Motor neuron (in vitro differentiated cells): ENCODE measurements around the gene BAHD1. TPM values are rescaled to one million over a fixed set of nuclear protein-coding genes. Genes with fewer than 3 reads are reported as not detected.

Experiments
- ATAC-seq, 8 experiments: fragments of 200-7000 bp; cut with Tn5 transposase; replicated peaks in 6 of 8; 2 replicates each; pipeline ENCODE4 v1.8.0; 2021; ENCODE audit warnings: mild to moderate bottlenecking in 8 of 8, moderate library complexity in 8 of 8
- H3K27ac ChIP-seq, 2 donors: fragments of 250-450 bp; sonication (Bioruptor Pico); 2 replicates each; pipeline ENCODE4 v1.9.0; 2021; ENCODE audit warnings: antibody characterized with exemption in 2 of 2, mild to moderate bottlenecking in 2 of 2, moderate library complexity in 1 of 2
- H3K4me1 ChIP-seq, 2 donors: fragments of 250-450 bp; sonication (Bioruptor Pico); replicated peaks in 1 of 2; 2 replicates each; pipeline ENCODE4 v1.6.1; 2021; ENCODE audit warnings: antibody characterized with exemption in 2 of 2, mild to moderate bottlenecking in 2 of 2, moderate library complexity in 1 of 2
- H3K4me3 ChIP-seq, 5 donors: fragments of 250-450 bp; sonication (Bioruptor Pico); 2 replicates each; pipeline ENCODE4 v1.9.0; 2021; ENCODE audit warnings: antibody characterized with exemption in 5 of 5, mild to moderate bottlenecking in 5 of 5, moderate library complexity in 4 of 5
- WGBS, 10 experiments: fragments of 450-650 bp; shearing (Covaris generic); methylation state at CpG; one replicate each; pipeline ENCODE4 v1.0.0; 2022; 5-methylcytosine and 5-hydroxymethylcytosine counted together
- in situ Hi-C, 9 experiments: fragments of 400-800 bp; cut with MboI; loops; one replicate each; pipeline ENCODE4 v1.15.0; 2021; ENCODE audit warnings: low sequenced_read_pairs in 9 of 9, low pct_unique_long_range_greater_than_20kb in 2 of 9; ENCODE audit not compliant: unreplicated experiment in 9 of 9
- total RNA-seq, 8 experiments: library from RNA; unstranded; fragments of 300-600 nt; gene quantifications; 2 replicates each; pipeline versions ENCODE4 v1.2.3 to v1.2.4, GENCODE V29; 2022

The BAHD1 gene
- total RNA-seq, 8 experiments from 2014 or later: 10.4 to 24.9 (median 20.2) TPM

GRCh38 chr15:40456738-40457137 lies 16.0 kb downstream of the BAHD1 start:
- ATAC-seq: peak in 1 of 8 experiments; percentile 39
- in situ Hi-C loops: no loop called here

GRCh38 chr15:40458495-40459371 lies 18.0 kb downstream of the BAHD1 start:
- peak in 1 of 8 experiments; percentile 18 for ATAC-seq
- Histone ChIP-seq H3K27ac (no peak overlapping the region), H3K4me3 (no peak overlapping the region), H3K4me1 (peaks cover 0 to 6% of the 10 kb centered on the region in 2 donors)
- in situ Hi-C loops: no loop called here
- WGBS, 10 experiments: 90 to 100% (median 100%) methylated on average over 1 to 5 of the region's 37 CpGs; no CpG with 5 or more reads in 6 of the 10 experiments

More at GRCh38 chr15:40456738-40457137, 16.0 kb downstream of the BAHD1 start:
- 70 to 92% (median 87%) methylated on average over 2 to 3 of the region's 4 CpGs; no CpG with 5 or more reads in 6 of the 10 experiments for WGBS, 10 experiments
- Histone ChIP-seq H3K4me3 (no peak overlapping the region), H3K4me1 (peaks cover 0 to 6% of the 10 kb centered on the region in 2 donors), H3K27ac (no peak overlapping the region)

- Histone ChIP-seq H3K27ac (no peak overlapping the region), H3K4me3 (no peak overlapping the region), H3K4me1 (peaks cover 0 to 1% of the 10 kb centered on the region in 2 donors)
- whole genome bisulfite sequencing, 10 experiments: 80 to 98% (median 92%) methylated on average over 2 to 7 of the region's 19 CpGs; no CpG with 5 or more reads in 5 of the 10 experiments
- peak in 1 of 8 experiments; percentile 11 for ATAC-seq
- in situ Hi-C loops: no loop called here
Observed at GRCh38 chr15:40459391-40460015, 18.8 kb downstream of the BAHD1 start.

GRCh38 chr15:40460404-40460803 lies 19.7 kb downstream of the BAHD1 start:
- Histone ChIP-seq H3K4me3 (no peak overlapping the region), H3K27ac (no peak overlapping the region), H3K4me1 (no peaks in the 10 kb centered on the region)
- in situ Hi-C loops: no loop called here
- 71 to 100% (median 94%) methylated on average over 1 to 2 of the region's 2 CpGs; no CpG with 5 or more reads in 6 of the 10 experiments for WGBS, 10 experiments
- ATAC-seq: no peak

GRCh38 chr15:40461958-40462357 lies 21.2 kb downstream of the BAHD1 start:
- in situ Hi-C loops: no loop called here
- 100% methylated on average over 2 to 8 of the region's 21 CpGs; no CpG with 5 or more reads in 8 of the 10 experiments for WGBS, 10 experiments
- no peak for ATAC-seq
- Histone ChIP-seq H3K27ac (no peak overlapping the region), H3K4me1 (no peaks in the 10 kb centered on the region), H3K4me3 (no peak overlapping the region)

- Histone ChIP-seq H3K4me3 (no peak overlapping the region), H3K27ac (no peak overlapping the region), H3K4me1 (no peaks in the 10 kb centered on the region)
- no peak for ATAC-seq
- in situ Hi-C loops: no loop called here
- WGBS, 10 experiments: 56 to 100% (median 100%) methylated on average over 1 to 2 of the region's 2 CpGs; no CpG with 5 or more reads in 5 of the 10 experiments
Observed at GRCh38 chr15:40463279-40463678, 22.5 kb downstream of the BAHD1 start.

- in situ Hi-C loops: no loop called here
- no peak overlapping the region for H3K4me3 ChIP-seq
Observed at GRCh38 chr15:40463886-40464545, 23.3 kb downstream of the BAHD1 start.

GRCh38 chr15:40464595-40465185 lies 23.9 kb downstream of the BAHD1 start:
- ATAC-seq: no peak
- Histone ChIP-seq H3K4me1 (peaks cover 0 to under 1% of the 10 kb centered on the region in 2 donors), H3K4me3 (no peak overlapping the region), H3K27ac (no peak overlapping the region)
- WGBS, 10 experiments: 86% methylated on average over 1 of the region's 3 CpGs; no CpG with 5 or more reads in 9 of the 10 experiments
- in situ Hi-C loops: no loop called here

More at GRCh38 chr15:40463886-40464545, 23.3 kb downstream of the BAHD1 start:
- 69 to 100% (median 93%) methylated on average over 1 to 9 of the region's 14 CpGs; no CpG with 5 or more reads in 2 of the 10 experiments for WGBS, 10 experiments
- H3K27ac ChIP-seq: no peak overlapping the region
- H3K4me1 ChIP-seq: no peaks in the 10 kb centered on the region
- ATAC-seq: no peak

- in situ Hi-C loops: no loop called here
- Histone ChIP-seq H3K27ac (no peak overlapping the region), H3K4me1 (peaks cover 7 to 8% of the 10 kb centered on the region in 2 donors), H3K4me3 (no peak overlapping the region)
- WGBS, 10 experiments: no CpG with 5 or more reads among the region's 10 CpGs
- ATAC-seq: no peak
Observed at GRCh38 chr15:40465939-40466338, 25.2 kb downstream of the BAHD1 start.

GRCh38 chr15:40466426-40467260 lies 25.9 kb downstream of the BAHD1 start:
- H3K4me1 ChIP-seq: peaks cover 8% of the 10 kb centered on the region in 2 donors
- 0 to 60% (median 40%) methylated on average over 1 to 2 of the region's 7 CpGs; no CpG with 5 or more reads in 5 of the 10 experiments for WGBS, 10 experiments
- ATAC-seq: peak in 2 of 8 experiments; percentile 33 to 51
- no peak overlapping the region for H3K4me3 ChIP-seq
- H3K27ac ChIP-seq: no peak overlapping the region
- in situ Hi-C loops: no loop called here

GRCh38 chr15:40467261-40467615 lies 26.5 kb downstream of the BAHD1 start:
- H3K4me3 ChIP-seq: no peak overlapping the region
- ATAC-seq: no peak
- in situ Hi-C loops: no loop called here
- H3K4me1 ChIP-seq: peaks cover 8 to 14% of the 10 kb centered on the region in 2 donors
- H3K27ac ChIP-seq: no peak overlapping the region

GRCh38 chr15:40468898-40469331 lies 28.2 kb downstream of the BAHD1 start:
- 100% methylated on average over 1 of the region's 4 CpGs; no CpG with 5 or more reads in 6 of the 10 experiments for WGBS, 10 experiments
- Histone ChIP-seq H3K4me3 (no peak overlapping the region), H3K27ac (no peak overlapping the region), H3K4me1 (peaks cover 8 to 15% of the 10 kb centered on the region in 2 donors)
- ATAC-seq: no peak
- in situ Hi-C loops: no loop called here
